Measurements from ENCODE around the gene PTGER2. TPM values are rescaled to one million over a fixed set of nuclear protein-coding genes. Genes with fewer than 3 reads are reported as not detected.
A peak's percentile ranks its signal among the peaks of the same experiment; 100 is the strongest.

Gene PTGER2
- total RNA-seq, 1 donor, result 3.3 TPM

- no peak for DNase-seq (ENCODE audit: insufficient read length, low spot score, missing footprints)
- Histone ChIP-seq H2AFZ (ENCODE audit: low read length) (no peak overlapping the region), H3K79me2 (ENCODE audit: insufficient read depth, low read length) (no peaks in the 10 kb centered on the region), H3K27me3 (ENCODE audit: insufficient read depth, low read length) (peaks cover 4% of the 10 kb centered on the region), H3K4me3 (ENCODE audit: insufficient read depth, low read length) (no peak overlapping the region), H4K20me1 (ENCODE audit: insufficient read depth, low read length) (no peaks in the 10 kb centered on the region), H3K9me3 (ENCODE audit: low read depth, low read length) (no peaks in the 10 kb centered on the region), H3K4me1 (ENCODE audit: insufficient read depth, low read length) (no peaks in the 10 kb centered on the region), H3K27ac (ENCODE audit: low read depth, low read length) (no peak overlapping the region), H3K4me2 (ENCODE audit: insufficient read depth, low read length) (no peak overlapping the region), H3K36me3 (ENCODE audit: insufficient read depth, low read length) (no peaks in the 10 kb centered on the region)
- no peak for TF ChIP-seq CTCF (IDR thresholded peaks at IDR 0.05; ENCODE audit: extremely low read depth, low read depth, low read length)
Observed at GRCh38 chr14:52298795-52299194, 15.3 kb upstream of the PTGER2 start.

GRCh38 chr14:52299692-52300278, 14.3 kb upstream of the PTGER2 start:
- H3K4me2 ChIP-seq (ENCODE audit: insufficient read depth, low read length), result no peak overlapping the region
- no peak overlapping the region for H3K4me3 ChIP-seq (ENCODE audit: insufficient read depth, low read length)
- H3K9me3 ChIP-seq (ENCODE audit: low read depth, low read length), result no peaks in the 10 kb centered on the region
- no peaks in the 10 kb centered on the region for H3K4me1 ChIP-seq (ENCODE audit: insufficient read depth, low read length)
- peak; percentile 77 for DNase-seq (ENCODE audit: insufficient read length, low spot score, missing footprints)
- peak; percentile 62 for TF ChIP-seq CTCF (IDR thresholded peaks at IDR 0.05; ENCODE audit: extremely low read depth, low read depth, low read length)
- no peaks in the 10 kb centered on the region for H4K20me1 ChIP-seq (ENCODE audit: insufficient read depth, low read length)
- H3K27me3 ChIP-seq (ENCODE audit: insufficient read depth, low read length), result peaks cover 1% of the 10 kb centered on the region
- no peaks in the 10 kb centered on the region for H3K79me2 ChIP-seq (ENCODE audit: insufficient read depth, low read length)
- no peaks in the 10 kb centered on the region for H3K36me3 ChIP-seq (ENCODE audit: insufficient read depth, low read length)
- no peak overlapping the region for H3K27ac ChIP-seq (ENCODE audit: low read depth, low read length)
- H2AFZ ChIP-seq (ENCODE audit: low read length), result no peak overlapping the region

- Histone ChIP-seq H3K27me3 (ENCODE audit: insufficient read depth, low read length) (no peaks in the 10 kb centered on the region), H3K4me1 (ENCODE audit: insufficient read depth, low read length) (no peaks in the 10 kb centered on the region), H3K79me2 (ENCODE audit: insufficient read depth, low read length) (no peaks in the 10 kb centered on the region), H3K9me3 (ENCODE audit: low read depth, low read length) (no peaks in the 10 kb centered on the region), H3K4me3 (ENCODE audit: insufficient read depth, low read length) (no peak overlapping the region), H3K4me2 (ENCODE audit: insufficient read depth, low read length) (no peak overlapping the region), H4K20me1 (ENCODE audit: insufficient read depth, low read length) (no peaks in the 10 kb centered on the region), H2AFZ (ENCODE audit: low read length) (no peak overlapping the region), H3K27ac (ENCODE audit: low read depth, low read length) (no peak overlapping the region), H3K36me3 (ENCODE audit: insufficient read depth, low read length) (no peaks in the 10 kb centered on the region)
- DNase-seq (ENCODE audit: insufficient read length, low spot score, missing footprints), result no peak
- no peak for TF ChIP-seq CTCF (IDR thresholded peaks at IDR 0.05; ENCODE audit: extremely low read depth, low read depth, low read length)
Observed at GRCh38 chr14:52303236-52303635, 10.9 kb upstream of the PTGER2 start.

- no peaks in the 10 kb centered on the region for H3K9me3 ChIP-seq (ENCODE audit: low read depth, low read length)
- no peaks in the 10 kb centered on the region for H3K79me2 ChIP-seq (ENCODE audit: insufficient read depth, low read length)
- DNase-seq (ENCODE audit: insufficient read length, low spot score, missing footprints), result no peak
- no peaks in the 10 kb centered on the region for H4K20me1 ChIP-seq (ENCODE audit: insufficient read depth, low read length)
- H3K4me1 ChIP-seq (ENCODE audit: insufficient read depth, low read length), result no peaks in the 10 kb centered on the region
- no peak overlapping the region for H3K4me3 ChIP-seq (ENCODE audit: insufficient read depth, low read length)
- no peak overlapping the region for H3K4me2 ChIP-seq (ENCODE audit: insufficient read depth, low read length)
- H3K27me3 ChIP-seq (ENCODE audit: insufficient read depth, low read length), result no peaks in the 10 kb centered on the region
- no peak overlapping the region for H3K27ac ChIP-seq (ENCODE audit: low read depth, low read length)
- no peak for TF ChIP-seq CTCF (IDR thresholded peaks at IDR 0.05; ENCODE audit: extremely low read depth, low read depth, low read length)
- no peaks in the 10 kb centered on the region for H3K36me3 ChIP-seq (ENCODE audit: insufficient read depth, low read length)
- H2AFZ ChIP-seq (ENCODE audit: low read length), result no peak overlapping the region
Observed at GRCh38 chr14:52304248-52304904, 9.7 kb upstream of the PTGER2 start.

All from osteoblast (primary cell).